GM12865 (cell line): Measurements from ENCODE around the gene CDC27.
A peak's percentile ranks its signal among the peaks of the same experiment; 100 is the strongest.

ENCODE experiments used
- DNase-seq: peaks from one replicate; pipeline ENCODE4 v3.0.0; 2010; ENCODE audit warnings: low read depth
- H3K4me3 ChIP-seq: 2 replicates; pipeline ENCODE4 v1.5.1; 2011; ENCODE audit warnings: mild to moderate bottlenecking, low read depth, low read length, control low read depth
- TF ChIP-seq, protein P1 (sequence below): IDR thresholded peaks from 2 replicates; pipeline ENCODE4 v1.5.1; 2011; ENCODE audit warnings: low read length, control low read depth, low read depth, inconsistent platforms; ENCODE audit not compliant: insufficient read depth; ENCODE audit errors: missing control alignments

CDC27 gene

DNA sequence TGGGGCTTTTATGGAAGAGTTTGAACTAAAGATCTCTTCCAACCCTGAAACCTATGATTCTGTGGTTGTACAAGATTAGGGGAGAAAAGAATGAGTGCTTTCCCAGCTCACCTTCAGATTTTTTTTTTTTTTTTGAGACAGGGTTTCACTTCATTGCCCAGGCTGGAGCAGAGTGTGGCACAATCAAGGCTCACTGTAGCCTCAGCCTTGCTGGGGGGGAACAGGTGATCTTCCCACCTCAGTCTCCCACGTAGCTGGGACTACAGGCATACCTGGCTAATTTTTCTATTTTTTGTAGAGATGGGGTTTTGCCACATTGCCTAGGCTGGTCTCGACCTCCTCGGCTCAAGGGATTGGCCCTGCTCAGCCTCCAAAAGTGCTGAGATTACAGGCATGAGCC is 42.8 kb upstream of the CDC27 start:
- no peak for DNase-seq
- H3K4me3 ChIP-seq = no peak overlapping the region
- TF ChIP-seq, protein P1, sequence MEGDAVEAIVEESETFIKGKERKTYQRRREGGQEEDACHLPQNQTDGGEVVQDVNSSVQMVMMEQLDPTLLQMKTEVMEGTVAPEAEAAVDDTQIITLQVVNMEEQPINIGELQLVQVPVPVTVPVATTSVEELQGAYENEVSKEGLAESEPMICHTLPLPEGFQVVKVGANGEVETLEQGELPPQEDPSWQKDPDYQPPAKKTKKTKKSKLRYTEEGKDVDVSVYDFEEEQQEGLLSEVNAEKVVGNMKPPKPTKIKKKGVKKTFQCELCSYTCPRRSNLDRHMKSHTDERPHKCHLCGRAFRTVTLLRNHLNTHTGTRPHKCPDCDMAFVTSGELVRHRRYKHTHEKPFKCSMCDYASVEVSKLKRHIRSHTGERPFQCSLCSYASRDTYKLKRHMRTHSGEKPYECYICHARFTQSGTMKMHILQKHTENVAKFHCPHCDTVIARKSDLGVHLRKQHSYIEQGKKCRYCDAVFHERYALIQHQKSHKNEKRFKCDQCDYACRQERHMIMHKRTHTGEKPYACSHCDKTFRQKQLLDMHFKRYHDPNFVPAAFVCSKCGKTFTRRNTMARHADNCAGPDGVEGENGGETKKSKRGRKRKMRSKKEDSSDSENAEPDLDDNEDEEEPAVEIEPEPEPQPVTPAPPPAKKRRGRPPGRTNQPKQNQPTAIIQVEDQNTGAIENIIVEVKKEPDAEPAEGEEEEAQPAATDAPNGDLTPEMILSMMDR = no peak

DNA sequence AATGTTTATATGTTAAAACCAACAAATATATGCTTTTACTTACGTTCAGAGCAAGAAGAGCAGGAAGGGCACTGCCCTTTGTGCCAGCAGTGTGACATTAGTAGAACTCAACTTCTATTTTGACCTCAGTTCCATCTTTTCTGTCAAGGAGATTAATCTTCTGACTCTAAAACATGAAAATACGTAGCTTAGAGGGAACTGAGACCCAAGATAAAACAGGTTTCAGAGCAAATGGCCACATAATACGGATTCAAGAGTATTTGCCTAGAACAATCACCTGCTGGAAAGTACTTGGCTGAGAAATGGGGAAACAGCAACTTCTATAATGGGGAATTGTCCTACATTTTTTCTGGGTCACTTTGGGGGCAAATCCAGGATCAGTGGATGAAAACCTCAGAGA is 42.2 kb upstream of the CDC27 start:
- no peak overlapping the region; the same call in 1 of the 2 replicates for H3K4me3 ChIP-seq
- TF ChIP-seq, protein P1 = no peak
- DNase-seq = no peak

DNA sequence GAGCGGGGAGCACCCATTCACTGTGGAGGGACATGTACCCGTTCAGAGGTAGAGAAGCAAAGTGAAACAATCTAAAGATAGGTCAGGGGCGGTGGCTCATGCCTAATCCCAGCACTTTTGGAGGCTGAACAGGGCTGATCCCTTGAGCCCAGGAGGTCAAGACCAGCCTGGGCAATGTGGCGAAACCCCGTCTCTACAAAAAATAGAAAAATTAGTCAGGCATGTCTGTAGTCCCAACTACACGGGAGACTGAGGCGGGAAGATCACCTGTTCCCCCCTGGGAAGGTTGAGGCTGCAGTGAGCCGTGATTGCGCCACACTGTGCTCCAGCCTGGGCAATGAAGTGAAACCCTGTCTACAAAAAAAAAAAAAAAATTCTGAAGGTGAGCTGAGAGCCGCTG is 41.8 kb upstream of the CDC27 start:
- peak; percentile 30 for DNase-seq
- TF ChIP-seq, protein P1 = no peak
- peak overlapping the region; percentile 54 for H3K4me3 ChIP-seq

DNA sequence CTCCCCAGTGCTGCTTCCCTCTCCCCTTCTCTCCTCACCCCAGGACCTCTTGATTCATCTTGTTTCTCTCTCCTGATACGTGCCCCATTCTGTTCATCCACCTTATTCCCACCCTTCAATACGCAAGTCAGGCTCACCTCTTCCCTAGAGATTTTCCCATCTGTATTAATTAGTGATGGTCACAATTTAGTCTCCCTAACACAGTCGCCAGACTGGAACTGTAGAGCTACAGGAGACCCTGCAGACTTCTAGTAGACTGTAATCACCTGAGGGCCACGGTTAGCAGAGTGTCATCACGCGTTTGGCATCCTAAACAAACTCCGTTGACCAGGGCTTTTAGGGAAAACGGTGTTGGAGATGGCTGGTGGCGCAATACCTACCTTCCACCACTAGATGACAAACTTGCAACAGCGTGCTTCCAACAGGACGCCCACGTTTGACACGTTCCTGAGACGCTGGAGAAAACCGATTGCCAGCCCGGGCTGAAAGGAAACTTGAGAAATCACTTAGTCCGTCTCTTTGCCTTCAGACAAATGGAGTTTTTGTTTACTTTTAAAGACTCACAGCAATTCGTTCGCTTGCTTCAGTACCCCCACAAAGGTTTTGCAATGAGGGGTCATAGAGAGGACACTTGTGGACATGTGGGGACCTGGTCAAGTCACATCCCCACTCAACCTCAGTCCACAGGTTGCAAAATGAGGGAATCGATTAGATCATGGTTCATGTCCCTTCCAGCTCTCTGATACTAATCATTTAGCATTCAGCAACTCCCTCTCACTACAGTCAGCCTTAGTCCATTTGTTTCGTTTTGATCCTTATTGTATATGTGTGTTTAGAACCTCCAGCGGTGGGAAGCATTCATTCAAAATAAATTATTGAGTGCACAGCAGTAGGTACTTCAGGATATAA is 40.7 kb upstream of the CDC27 start:
- peak; percentile 91 for DNase-seq
- H3K4me3 ChIP-seq = peak overlapping the region; percentile 54

DNA sequence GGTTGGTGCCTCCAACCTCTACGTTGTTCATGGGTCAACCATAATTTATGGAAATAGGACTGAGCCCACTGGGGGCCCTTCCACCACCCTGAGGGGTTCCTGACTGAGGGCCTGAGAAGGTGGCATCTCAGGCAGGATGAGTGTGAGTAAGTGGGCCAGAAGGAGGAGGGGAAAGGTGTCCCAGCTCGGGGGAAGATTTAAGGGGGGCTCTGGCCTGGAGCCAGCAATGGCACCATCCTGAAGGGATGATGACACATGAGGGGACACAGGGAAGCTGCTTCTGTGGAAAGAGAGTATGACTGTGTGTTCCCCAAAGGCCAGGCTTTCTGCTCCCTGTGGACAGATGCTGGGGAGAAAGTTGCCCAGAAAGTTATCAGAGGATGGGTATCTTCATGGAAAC is 38.8 kb upstream of the CDC27 start:
- no peak for DNase-seq
- no peak overlapping the region for H3K4me3 ChIP-seq
- TF ChIP-seq, protein P1 = no peak

More for the DNA sequence above, 40.7 kb upstream of the CDC27 start:
- TF ChIP-seq, protein P1 = peak; percentile 100

DNA sequence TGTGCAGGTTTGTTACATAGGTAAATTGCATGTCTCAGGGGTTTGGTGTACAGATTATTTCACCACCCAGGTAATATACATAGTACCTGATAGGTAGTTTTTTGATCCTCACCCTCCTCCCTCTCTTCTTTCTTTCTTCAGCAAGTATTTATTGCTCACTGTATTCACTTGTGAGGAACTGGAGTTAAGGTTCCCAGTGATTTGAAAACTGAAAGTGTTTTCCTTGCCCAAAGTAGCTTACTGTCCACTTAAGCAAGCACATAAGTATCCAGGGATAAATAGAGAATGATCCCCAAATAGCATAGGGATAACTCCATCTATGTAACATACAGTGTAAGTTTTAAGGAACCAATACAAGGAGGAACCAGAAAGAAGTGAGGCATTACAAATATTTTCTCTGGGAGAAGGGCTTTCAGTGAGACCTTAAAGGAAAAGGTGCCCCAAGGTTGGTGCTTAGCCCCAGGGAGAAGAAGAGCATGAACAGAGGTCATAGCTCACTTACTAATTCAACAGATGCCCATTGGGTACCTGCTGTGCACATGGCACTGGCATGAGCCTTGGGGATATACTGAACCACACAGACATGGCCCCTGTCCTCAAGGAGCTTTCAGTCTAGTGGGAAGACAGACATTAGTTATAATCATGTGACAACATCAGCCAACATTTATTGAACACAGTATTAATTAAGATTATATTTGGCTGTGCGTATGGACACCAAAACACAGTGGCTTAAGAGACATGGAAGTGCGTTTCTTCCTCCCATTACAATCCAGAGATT is 37.0 kb upstream of the CDC27 start:
- TF ChIP-seq, protein P1 = no peak
- H3K4me3 ChIP-seq = no peak overlapping the region
- DNase-seq = no peak
